NCI-H1417 treated with DMSO at 0.1 percent for 48 hours (cell line): ENCODE data around the gene CFAP141.
"Not testable (repeated sequence)": the region's sequence is repeated elsewhere in the genome, so short reads cannot be mapped to it uniquely, and the experiment has no call there.

ENCODE experiments used
- DNase-seq: peaks from one replicate; lab custom pipeline; 2025; lab: John Stamatoyannopoulos, UW

The CFAP141 gene

GRCh38 chr1:154206196-154206595 is at the start of gene CFAP141:
Gene CFAP141 (minus strand): TSS chr1:154206333. CDS start chr1:154206307, 26 bp downstream.
- no peak for DNase-seq

- no peak for DNase-seq
These were observed 47.5 kb upstream of the CFAP141 start for GRCh38 chr1:154253671-154254070.

DNA sequence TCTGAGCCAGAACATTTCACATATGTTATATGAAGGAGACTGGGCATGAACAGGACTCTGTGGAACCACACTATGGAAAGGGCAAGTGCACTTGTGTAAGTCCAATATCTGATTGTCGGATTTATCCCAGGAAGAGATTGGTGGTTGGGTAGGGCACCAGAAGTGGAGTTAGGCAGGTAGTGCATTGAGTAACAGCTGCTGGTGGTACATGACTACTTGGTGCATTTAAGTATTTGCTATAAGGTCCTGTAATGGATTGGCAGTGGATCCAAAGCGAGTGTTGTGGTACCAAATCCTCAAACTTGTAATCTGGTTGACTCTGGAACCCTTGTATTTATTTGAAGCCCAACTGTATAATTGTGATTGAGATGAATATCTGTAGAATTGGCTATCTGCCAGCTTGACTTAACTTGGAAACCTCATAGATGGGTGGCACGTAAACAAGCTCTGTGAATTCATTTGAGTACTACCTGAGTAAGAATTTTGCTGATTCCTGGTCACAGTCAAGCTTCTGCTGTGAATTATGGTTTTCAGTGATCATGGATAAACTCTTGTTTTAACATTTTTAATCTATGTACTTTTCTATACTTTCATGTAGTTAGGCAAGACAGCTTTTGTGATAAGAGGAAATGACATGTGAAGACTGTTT is 35.7 kb upstream of the CFAP141 start:
- DNase-seq, result no peak

- DNase-seq, result no peak
These were observed 34.2 kb upstream of the CFAP141 start for GRCh38 chr1:154240294-154240833.

DNA sequence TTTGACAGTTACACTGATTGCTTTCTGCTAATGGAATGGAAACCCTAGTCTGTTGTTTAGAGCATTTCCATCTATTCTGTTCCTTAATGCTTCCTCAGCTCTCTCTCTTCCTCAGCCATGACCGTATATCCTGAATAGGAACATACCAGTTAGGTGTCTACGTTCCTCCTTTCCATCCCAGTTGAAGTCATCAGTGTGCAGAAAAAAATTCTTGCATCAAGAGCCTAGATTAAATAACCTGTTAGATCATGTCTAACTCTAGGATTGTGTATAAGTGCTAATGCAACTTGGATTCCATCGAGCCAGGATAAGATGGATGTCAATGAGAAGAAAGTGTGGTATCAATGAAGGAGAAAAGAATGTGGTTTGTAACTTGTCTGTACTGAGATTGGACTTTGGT is 33.4 kb upstream of the CFAP141 start:
- DNase-seq, result no peak

DNA sequence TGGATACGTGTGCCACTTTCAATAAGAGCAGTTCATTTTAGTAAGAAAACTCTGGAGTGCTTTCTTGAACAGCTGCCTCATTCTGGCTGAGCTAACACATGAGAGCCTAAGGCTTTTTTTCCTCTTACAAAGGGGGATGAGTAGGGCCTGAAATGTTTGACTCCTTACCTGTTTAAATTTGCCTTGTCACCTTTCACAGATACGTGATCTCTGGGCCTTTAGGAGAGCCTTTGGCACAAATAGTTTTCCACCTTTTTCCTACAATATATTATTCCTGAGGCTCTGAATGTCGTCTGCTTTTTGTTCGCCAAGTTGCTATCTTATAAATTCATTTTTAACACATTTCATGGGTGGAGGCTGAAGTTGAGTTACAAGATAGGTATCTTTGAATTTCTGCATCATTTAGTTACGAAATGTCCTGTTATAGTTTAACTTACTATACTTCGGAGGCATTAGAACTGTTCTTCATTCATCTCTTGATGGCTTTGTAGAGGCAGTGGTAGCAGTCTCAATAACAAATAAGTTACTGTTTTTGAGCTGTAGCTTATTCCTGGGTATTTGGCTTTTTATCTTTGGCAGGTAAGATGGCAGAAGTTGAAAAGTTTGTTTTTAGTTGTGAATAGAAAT is 31.9 kb upstream of the CFAP141 start:
- DNase-seq, result no peak

- DNase-seq, result no peak
These were observed 31.3 kb upstream of the CFAP141 start for GRCh38 chr1:154237435-154237834.

- no peak for DNase-seq
These were observed 30.7 kb upstream of the CFAP141 start for GRCh38 chr1:154236855-154237254.

DNA sequence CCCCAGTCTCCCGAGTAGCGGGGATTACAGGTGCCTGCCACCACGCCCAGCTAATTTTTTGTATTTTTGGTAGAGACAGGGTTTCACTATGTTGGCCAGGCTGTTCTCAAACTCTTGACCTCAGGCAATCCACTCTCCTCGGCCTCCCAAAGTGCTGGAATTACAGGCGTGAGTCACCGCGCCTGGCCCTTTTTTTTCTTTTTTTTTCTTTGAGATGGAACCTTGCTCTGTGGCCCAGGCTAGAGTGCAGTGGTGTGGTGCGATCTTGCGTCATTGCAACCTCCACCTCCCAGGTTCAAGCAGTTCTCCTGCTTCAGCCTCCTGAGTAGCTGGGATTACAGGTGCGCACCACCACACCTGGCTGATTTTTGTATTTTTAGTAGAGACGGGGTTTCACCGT is 27.0 kb upstream of the CFAP141 start:
- DNase-seq, result not testable (repeated sequence)

- DNase-seq, result not testable (repeated sequence)
These were observed 25.0 kb upstream of the CFAP141 start for GRCh38 chr1:154231112-154231511.

DNA sequence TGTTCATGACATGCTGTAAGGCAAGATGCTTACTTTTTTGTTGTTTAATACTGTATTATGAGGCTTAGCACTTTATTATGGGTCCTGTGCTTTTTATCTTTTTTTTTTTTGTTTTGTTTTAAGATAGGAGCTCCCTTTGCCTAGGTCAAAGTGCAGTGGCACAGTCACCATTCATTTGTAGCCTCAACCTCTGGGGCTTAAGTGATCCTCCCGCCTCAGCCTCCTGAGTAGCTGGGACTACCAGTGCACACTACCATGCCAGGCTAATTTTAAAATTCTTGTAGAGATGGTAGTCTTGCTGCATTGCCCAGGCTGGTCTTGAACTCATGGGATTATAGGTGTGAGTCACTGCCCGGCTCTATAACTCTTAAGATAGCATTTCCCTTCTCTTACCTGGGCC is 19.2 kb upstream of the CFAP141 start:
- no peak for DNase-seq

- no peak for DNase-seq
These were observed 17.5 kb upstream of the CFAP141 start for GRCh38 chr1:154223621-154224020.

- no peak for DNase-seq
These were observed 16.8 kb upstream of the CFAP141 start for GRCh38 chr1:154222918-154223317.

GRCh38 chr1:154222518-154222917 is 16.4 kb upstream of the CFAP141 start:
- DNase-seq, result no peak

DNA sequence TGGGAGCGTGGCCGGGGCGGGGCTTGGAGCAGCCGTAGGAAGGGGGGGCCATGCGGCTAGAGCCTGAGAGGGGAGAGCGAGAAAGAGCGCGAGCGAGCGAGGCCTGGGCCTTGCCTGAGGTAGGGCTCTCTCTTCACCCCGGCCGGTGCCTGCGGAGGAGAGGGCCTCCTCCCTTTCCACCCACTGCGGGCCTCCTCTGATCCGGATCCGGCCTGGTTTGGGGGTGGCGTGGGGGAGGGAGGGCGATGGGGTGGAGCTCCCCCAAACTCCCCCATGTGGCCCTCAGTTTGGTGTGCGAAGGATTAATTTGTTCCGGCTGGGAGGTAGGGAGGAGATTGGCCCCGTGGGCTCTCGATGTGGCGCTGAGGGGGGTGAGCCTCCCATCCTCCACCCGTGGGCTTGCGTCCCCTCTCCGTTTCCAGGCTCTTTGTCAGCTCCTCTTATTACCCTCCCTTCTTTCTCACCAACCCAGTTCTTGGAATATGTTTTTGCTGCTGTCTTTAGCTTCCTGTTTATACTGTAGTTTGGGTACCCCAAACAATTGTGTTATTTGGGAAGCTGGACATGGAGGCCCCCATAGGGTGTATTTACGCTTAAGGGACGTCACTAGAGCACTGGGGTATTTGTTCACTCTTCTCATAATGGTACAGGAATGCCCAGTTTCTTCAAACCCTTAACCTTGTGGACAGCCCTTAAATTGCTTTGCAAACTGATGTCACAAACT is 15.3 kb upstream of the CFAP141 start:
- no peak for DNase-seq

GRCh38 chr1:154220970-154221277 is 14.8 kb upstream of the CFAP141 start:
- DNase-seq, result no peak

GRCh38 chr1:154220071-154220969 is 14.2 kb upstream of the CFAP141 start, which contains the start of gene UBAP2L:
Gene UBAP2L (plus strand): TSS chr1:154220955. CDS start chr1:154225124, 4,169 bp downstream.
- peak; percentile 92 for DNase-seq

- no peak for DNase-seq
These were observed 13.4 kb upstream of the CFAP141 start for GRCh38 chr1:154219541-154219940.

DNA sequence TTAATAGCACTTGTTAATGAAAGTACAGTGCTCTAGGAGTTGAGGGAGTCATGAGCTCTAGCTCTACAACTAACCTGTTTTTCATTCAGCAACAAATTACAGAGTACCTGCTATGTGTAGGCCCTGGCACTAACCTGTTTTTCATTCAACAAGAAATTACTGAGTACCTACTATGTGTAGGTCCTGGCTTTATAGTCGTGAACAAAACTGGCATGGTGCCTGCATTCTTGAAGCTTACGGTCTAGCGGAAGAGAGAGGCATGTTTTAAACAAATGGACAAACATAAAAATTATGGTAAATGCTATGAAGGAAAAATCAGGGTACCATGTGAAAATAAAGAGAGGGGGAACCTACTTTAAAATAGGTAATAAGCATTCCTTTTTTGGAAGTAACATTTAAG is 12.4 kb upstream of the CFAP141 start:
- no peak for DNase-seq

DNA sequence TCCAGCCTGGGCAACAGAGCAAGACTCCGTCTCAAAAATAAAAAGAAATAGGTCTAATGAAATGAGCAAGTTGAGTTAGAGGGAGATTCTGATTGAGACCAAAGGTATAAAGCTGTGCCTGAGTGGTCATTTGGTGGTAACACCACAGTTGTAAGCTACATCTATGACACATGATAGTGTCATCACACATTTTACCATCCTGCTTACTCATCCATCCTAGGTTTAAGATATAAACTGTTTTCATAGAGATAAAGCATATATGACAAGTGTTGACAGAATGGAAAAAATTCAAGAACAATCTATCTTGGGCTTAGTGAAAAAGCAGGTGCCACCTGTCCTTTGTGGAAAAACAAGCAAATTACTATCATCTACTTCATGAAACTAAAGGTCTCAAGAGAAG is 7.1 kb upstream of the CFAP141 start:
- no peak for DNase-seq

DNA sequence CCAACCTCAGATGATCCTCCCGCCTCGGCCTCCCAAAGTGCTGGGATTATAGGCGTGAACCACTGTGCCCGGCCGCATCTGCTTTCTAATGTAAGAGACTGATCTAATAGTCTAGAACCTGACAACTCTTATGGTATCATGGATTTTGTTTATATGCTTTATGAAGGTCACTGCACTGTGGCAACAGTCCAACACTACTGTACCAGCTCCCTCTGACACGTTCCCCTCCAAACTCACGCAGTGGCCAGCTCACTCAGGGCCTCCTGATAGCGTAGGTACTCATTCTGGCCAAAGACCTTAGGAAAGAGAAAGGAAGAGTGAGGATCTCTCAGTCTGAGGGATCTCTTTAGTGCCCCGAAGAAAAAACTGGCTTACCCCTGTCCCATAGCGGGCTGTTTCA is 6.0 kb upstream of the CFAP141 start:
- no peak for DNase-seq
